Stimulated activated CD4-positive, alpha-beta T cell treated with anti-CD3 and anti-CD28 coated beads, TNF-alpha, amount 100 ng/mL, for 1 hour (primary cell): ENCODE measurements around the gene HINT2.

ENCODE experiments used
- DNase-seq, 3 donors: peaks; one replicate each; pipeline ENCODE4 v3.0.0-alpha.2; 2020; ENCODE audit warnings: low read depth in 3 of 3, low spot score in 1 of 3

HINT2 gene

GRCh38 chr9:35781066-35781465 is 33.8 kb downstream of the HINT2 start:
- DNase-seq: no peak

GRCh38 chr9:35778496-35778895 is 36.3 kb downstream of the HINT2 start:
- DNase-seq: no peak

DNA sequence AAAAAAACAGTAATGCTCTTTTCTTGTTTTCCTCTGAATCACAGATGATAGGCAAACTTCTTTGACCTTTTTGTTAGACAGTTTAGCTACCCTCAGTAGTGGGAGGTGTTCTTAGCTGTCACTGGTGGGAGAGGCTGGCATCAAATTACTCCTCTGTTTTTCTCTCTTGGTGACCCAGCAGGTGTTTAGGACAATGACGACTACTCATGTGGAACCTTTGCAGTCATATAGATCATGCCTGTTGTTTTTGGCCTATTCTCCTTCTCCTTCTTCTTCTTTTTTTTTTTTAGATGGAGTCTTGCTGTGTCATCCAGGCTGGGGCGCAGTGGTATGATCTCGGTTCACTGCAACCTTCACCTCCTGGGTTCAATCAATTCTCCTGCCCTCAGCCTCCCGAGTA is 38.8 kb downstream of the HINT2 start:
- DNase-seq: no peak

GRCh38 chr9:35774907-35775635 is 39.8 kb downstream of the HINT2 start:
- DNase-seq: no peak

DNA sequence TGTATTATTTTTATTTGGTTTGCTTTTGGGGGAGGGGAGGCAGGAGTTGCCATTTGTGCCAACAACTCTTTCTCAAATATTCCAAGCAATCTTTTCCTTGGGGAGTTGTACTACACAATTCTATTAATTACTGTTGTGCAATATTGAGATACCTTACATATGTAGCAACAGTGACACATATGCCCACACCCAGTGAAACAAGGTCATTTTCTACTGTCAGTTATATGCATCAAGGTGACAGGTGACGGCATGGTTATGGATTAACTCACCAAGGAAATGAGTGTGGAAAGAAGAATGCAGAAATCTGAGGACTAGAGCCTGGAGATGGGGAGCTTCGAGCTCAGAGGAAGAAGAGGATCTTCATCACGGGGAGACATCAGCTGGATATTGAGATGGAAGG is 42.9 kb downstream of the HINT2 start:
- DNase-seq: no peak

- no peak for DNase-seq
These were observed 43.3 kb downstream of the HINT2 start for GRCh38 chr9:35771534-35771933.

DNA sequence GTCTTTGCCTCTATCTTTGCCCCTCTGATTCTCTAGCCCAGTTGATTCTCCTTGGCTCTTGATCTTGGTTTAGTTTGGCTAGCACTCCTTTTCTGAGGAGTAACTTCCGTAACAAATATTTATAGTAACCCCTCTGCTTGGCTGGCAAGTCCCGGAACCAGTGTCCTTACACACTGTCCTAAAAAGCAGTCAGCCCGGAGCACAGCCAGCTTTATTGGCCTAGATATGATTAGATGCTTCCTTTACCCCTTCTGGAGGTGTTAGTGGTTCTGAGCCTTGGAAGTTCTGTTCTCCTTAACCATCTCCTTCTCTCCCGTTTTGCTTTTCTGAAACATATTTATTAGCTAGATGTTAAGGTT is 43.8 kb downstream of the HINT2 start:
- no peak for DNase-seq

GRCh38 chr9:35769763-35770162 is 45.1 kb downstream of the HINT2 start:
- no peak for DNase-seq

DNA sequence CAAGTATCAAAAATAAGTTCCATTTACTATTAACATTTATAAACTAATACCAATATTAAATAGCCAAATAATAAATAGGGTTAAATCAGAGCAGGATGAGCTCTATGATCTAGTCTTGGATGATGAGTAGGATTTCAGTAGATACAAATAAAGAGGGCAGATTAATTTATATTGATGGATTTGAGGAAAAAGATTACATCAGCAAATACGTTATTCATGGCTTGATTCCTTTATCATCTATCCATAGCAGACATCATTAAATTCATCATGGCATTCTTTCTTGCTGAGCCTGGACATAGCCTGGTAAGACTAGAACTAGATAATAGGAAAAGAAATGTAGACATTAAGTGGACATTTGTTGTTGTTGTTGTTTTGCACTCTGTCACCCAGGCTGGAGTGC is 47.4 kb downstream of the HINT2 start:
- no peak for DNase-seq

- DNase-seq: no peak
These were observed 47.8 kb downstream of the HINT2 start for GRCh38 chr9:35766997-35767396.

GRCh38 chr9:35763803-35764202 is 51.0 kb downstream of the HINT2 start:
- DNase-seq: no peak

GRCh38 chr9:35763181-35763580 is 51.7 kb downstream of the HINT2 start:
- no peak for DNase-seq
